Measurements from ENCODE around the gene TMEM92.
"Not testable (repeated sequence)": the region's sequence is repeated elsewhere in the genome, so short reads cannot be mapped to it uniquely, and the experiment has no call there.

The TMEM92 gene

GRCh38 chr17:50261051-50261915 is 13.0 kb upstream of the TMEM92 start:
- in situ Hi-C loops (cut with HindIII; ENCODE audit: low sequenced_read_pairs) = no loop called here

GRCh38 chr17:50262001-50262794 is 12.1 kb upstream of the TMEM92 start:
- in situ Hi-C loops (cut with HindIII; ENCODE audit: low sequenced_read_pairs) = no loop called here

- in situ Hi-C loops (cut with HindIII; ENCODE audit: low sequenced_read_pairs) = no loop called here
These were observed 10.7 kb upstream of the TMEM92 start for GRCh38 chr17:50263331-50264262.

GRCh38 chr17:50264263-50265113 is 9.8 kb upstream of the TMEM92 start:
- in situ Hi-C loops (cut with HindIII; ENCODE audit: low sequenced_read_pairs) = loop anchor here (5.0 kb wide), 2 partner anchors 62 to 68 kb away; partner anchors contain the start of gene COL1A1

DNA sequence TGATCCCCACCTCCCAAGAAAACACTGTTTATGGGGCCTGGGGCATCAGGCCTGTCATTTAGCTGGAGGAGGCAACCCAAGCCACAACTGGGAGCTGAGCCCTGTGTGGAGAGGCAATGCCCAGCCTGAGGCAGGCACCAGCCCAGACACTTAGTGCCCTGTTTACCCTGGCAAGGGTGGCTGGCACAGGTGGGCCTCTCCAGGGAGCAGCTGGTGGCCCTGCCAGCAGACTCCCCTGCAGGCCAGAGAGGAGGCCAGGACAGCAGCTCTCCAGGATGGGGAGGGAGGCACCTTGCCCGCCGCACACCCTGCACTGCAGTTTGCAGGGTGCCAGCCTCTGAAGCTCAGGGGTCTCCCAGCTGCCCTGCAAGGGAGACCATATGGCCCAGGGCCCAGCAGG is 9.1 kb upstream of the TMEM92 start:
- in situ Hi-C loops (cut with HindIII; ENCODE audit: low sequenced_read_pairs) = loop anchor here (5.0 kb wide), 2 partner anchors 63 to 67 kb away; partner anchors contain the start of gene COL1A1

DNA sequence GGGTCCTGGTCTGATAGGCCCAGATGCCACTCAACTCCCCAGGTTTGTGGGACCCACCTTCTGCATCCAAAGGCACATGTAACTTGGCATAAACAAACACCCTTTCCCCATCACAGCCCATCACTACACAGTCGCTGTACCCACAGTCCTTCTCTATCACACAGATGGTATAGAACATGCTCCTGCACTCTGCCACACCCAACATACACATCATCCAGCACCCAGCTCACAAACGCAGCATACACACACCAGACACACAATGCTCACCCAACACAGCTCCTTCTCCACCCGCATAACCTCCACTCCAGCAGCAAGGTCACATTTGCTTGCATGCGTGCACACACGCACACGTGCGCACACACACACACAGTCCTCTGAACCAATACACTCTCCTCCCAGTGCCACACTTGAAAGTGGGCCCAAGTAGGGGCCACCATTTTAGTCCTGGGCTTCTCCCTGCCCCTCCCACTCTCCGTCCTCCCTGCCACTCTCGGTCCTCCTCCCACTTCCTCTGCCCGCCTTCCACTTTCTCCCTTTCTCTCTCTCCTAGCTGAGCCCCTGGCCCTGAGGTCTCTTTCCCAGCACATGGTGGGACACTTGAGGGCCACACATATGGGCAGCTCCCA is 8.5 kb upstream of the TMEM92 start:
- in situ Hi-C loops (cut with HindIII; ENCODE audit: low sequenced_read_pairs) = loop anchor here (5.0 kb wide), 2 partner anchors 64 to 66 kb away; partner anchors contain the start of gene COL1A1

- in situ Hi-C loops (cut with HindIII; ENCODE audit: low sequenced_read_pairs) = loop anchor here (5.0 kb wide), 2 partner anchors 64 to 66 kb away; partner anchors contain the start of gene COL1A1
These were observed 7.7 kb upstream of the TMEM92 start for GRCh38 chr17:50266384-50267073.

DNA sequence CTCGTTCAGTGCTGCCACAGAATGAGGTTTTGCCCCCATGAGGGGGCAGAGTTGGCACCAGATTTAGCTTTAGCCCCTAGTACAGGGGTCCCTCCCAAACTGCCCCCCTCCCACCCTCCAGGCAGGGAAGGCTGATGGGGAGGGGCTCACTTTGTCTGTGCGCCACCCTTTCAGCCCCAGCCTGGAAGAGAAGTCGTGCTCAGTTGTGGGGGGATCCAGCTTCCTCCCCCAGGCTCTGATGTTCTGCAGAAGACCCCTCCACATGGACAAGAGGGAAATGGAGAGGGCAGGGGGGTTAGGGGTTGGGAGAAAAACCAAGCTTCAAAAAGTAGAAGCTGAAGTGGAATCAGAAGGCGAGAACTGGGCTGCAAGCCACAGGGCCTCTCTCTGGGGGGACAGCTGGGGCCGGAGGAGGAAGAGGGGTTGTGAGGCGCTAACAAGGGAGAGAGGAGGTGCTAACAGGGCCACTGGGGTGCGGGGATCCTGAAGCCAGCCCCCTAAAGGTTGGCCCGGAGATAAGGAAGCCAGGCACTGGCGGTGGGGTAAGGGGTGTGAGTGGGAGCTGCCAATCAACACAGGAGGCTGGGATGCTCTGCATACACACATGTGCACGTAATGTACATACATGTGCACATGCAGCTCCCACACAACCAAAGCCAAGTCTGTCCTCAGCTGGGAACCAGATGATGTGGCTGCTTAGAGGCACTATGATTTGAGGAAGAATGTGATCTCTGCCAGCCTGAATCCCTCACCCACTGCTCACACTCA is 7.0 kb upstream of the TMEM92 start:
- in situ Hi-C loops (cut with HindIII; ENCODE audit: low sequenced_read_pairs) = loop anchor here (5.0 kb wide), 2 partner anchors 65 kb away; partner anchors contain the start of gene COL1A1

DNA sequence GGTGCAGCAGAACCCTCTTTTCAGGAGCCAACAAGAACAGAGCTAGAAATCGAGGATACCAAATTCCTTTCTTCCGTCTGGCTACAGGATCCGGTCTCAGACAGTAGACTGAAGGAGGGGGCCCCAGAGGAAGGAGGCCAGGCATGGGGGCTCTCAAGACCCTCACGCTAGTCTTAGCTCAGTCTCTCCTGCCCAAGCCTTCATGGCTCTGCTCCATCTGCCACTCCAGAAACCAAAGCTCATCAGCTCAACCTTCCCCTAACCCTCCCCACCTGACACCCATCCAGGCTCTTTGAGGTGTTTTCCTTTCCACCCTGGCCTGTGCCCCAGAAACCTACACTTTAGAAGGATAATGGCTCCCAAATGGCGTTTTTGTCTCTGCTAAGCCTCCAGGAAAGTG is 6.2 kb upstream of the TMEM92 start:
- in situ Hi-C loops (cut with HindIII; ENCODE audit: low sequenced_read_pairs) = loop anchor here (5.0 kb wide), 2 partner anchors 64 to 66 kb away; partner anchors contain the start of gene COL1A1

DNA sequence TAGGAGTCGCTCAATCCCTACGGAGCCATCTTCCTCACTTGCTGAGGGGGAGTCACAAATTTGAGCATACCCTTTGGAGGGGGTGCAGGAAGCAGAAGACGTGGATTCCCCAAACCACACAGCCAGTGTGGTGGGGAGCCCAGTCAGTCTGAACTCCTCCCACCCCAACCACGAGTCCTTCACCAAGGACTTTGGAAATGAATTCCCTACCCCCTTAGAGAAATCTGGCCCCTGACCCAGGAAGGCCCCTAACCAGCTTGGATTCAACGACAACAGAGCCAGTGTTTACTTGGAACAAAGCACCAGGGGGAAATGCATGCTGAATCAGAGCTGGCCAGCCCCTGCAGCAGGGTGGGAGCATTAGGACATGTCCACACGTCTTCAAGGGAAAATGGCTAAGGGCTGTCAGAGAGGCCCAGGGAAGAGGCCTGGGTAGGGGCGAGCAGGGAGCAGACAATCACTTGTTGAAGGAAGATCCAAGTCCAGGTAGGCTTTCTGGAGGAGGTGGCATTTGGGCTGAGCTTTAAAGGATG is 5.5 kb upstream of the TMEM92 start:
- in situ Hi-C loops (cut with HindIII; ENCODE audit: low sequenced_read_pairs) = loop anchor here (5.0 kb wide), 2 partner anchors 63 to 67 kb away; partner anchors contain the start of gene COL1A1

DNA sequence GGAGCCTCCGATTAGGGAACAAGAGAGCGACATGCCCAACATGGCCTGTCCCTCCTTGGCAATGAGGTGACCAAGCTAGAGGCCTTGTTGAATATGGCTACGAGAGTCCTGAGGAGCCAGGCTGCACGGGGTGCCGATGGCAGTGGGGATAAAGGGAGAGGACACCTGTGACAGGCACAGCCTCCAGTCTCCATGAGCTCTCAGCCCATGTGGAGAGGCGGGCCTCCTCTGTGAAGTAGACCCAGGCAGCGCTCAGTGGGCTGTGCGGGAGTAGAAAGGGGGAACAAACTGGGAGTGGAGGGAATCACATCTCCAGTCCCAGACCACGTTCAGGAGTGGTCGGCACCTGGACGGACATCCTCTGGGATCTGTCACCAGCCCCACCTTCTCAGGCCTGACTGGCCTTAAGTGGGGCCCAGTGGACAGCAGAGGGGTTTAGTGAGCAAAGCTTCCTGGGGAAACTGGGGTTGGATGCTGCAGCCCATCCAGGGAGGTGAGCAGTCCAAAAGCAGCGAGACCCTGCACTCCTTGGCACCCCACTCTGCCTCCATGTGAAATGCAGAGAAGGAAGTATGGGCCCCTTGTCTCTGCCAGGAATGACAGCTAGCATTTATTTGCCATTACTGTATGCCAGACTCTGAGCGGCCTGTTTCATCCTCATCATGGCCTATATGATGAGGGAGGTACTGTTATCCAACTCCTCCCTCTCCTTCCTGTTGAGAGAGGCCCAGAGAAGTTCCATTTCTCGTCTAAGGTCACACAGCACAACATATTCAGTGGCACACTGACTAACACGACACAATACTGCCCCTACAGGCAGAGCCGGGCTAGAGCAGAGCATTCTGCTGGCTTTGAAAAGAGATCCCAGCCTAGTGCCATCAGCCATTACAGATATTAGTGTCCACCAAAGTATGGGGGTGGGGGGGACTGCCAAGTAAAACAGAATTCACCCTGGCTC is 4.5 kb upstream of the TMEM92 start:
- in situ Hi-C loops (cut with HindIII; ENCODE audit: low sequenced_read_pairs) = loop anchor here (5.0 kb wide), 2 partner anchors 63 to 67 kb away; partner anchors contain the start of gene COL1A1

GRCh38 chr17:50270435-50271362 is 3.6 kb upstream of the TMEM92 start:
- in situ Hi-C loops (cut with HindIII; ENCODE audit: low sequenced_read_pairs) = no loop called here

GRCh38 chr17:50271363-50271750 is 2.9 kb upstream of the TMEM92 start:
- in situ Hi-C loops (cut with HindIII; ENCODE audit: low sequenced_read_pairs) = not testable (repeated sequence)

GRCh38 chr17:50272246-50272645 is 2.0 kb upstream of the TMEM92 start:
- in situ Hi-C loops (cut with HindIII; ENCODE audit: low sequenced_read_pairs) = no loop called here

All from endothelial cell of hepatic sinusoid (primary cell).